H9 (cell line): ENCODE measurements around the gene ENDOV. TPM values are rescaled to one million over a fixed set of nuclear protein-coding genes. Genes with fewer than 3 reads are reported as not detected.

ENCODE experiments used
- DNase-seq: peaks from one replicate; pipeline ENCODE4 v3.0.0-alpha.2; 2017
- H2AFZ ChIP-seq: one replicate; pipeline ENCODE4 v1.6.1; 2013; ENCODE audit warnings: mild to moderate bottlenecking, low read length, control low read depth, moderate library complexity
- H2AK5ac ChIP-seq: 2 replicates; pipeline ENCODE4 v1.6.1; 2013; ENCODE audit warnings: low read length, control low read depth, mixed read lengths; ENCODE audit not compliant: insufficient read length
- H2BK120ac ChIP-seq: one replicate; pipeline ENCODE4 v1.6.1; 2013; ENCODE audit warnings: low read depth, mild to moderate bottlenecking, low read length, control low read depth, inconsistent platforms; ENCODE audit not compliant: poor library complexity, severe bottlenecking
- H2BK12ac ChIP-seq: 2 replicates; pipeline ENCODE4 v1.6.1; 2013; ENCODE audit warnings: low read length, control low read depth, mixed read lengths, low read depth; ENCODE audit not compliant: insufficient read length
- H2BK15ac ChIP-seq: 2 replicates; pipeline ENCODE4 v1.6.1; 2013; ENCODE audit warnings: low read depth, low read length, control low read depth
- H2BK20ac ChIP-seq: one replicate; pipeline ENCODE4 v1.6.1; 2013; ENCODE audit warnings: low read depth, mild to moderate bottlenecking, low read length, control low read depth, inconsistent platforms; ENCODE audit not compliant: poor library complexity, severe bottlenecking
- H2BK5ac ChIP-seq: 2 replicates; pipeline ENCODE4 v1.6.1; 2013; ENCODE audit warnings: low read length, control low read depth, mixed read lengths; ENCODE audit not compliant: insufficient read length
- H3K14ac ChIP-seq: 2 replicates; pipeline ENCODE4 v1.6.1; 2013; ENCODE audit warnings: low read length, control low read depth; ENCODE audit not compliant: insufficient read depth
- H3K18ac ChIP-seq: 2 replicates; pipeline ENCODE4 v1.6.1; 2013; ENCODE audit warnings: low read depth, mild to moderate bottlenecking, mixed read lengths, low read length, control low read depth; ENCODE audit not compliant: insufficient read length
- H3K23ac ChIP-seq: 2 replicates; pipeline ENCODE4 v1.6.1; 2013; ENCODE audit warnings: low read length, control low read depth, mixed read lengths, low read depth; ENCODE audit not compliant: insufficient read length
- H3K23me2 ChIP-seq: 2 replicates; pipeline ENCODE4 v1.6.1; 2013; ENCODE audit warnings: low read depth, mild to moderate bottlenecking, mixed read lengths, low read length, control low read depth; ENCODE audit not compliant: insufficient read length, poor library complexity, severe bottlenecking
- H3K27ac ChIP-seq: 2 replicates; pipeline ENCODE4 v1.5.1; 2013; ENCODE audit warnings: low read length, control low read depth, mixed read lengths, low read depth; ENCODE audit not compliant: insufficient read length
- H3K27me3 ChIP-seq: 2 replicates; pipeline ENCODE4 v1.6.1; 2013; ENCODE audit warnings: low read length, control low read depth, inconsistent platforms; ENCODE audit not compliant: insufficient read depth
- H3K4ac ChIP-seq: 2 replicates; pipeline ENCODE4 v1.6.1; 2013; ENCODE audit warnings: low read depth, mild to moderate bottlenecking, control low read depth, inconsistent platforms, low read length, moderate library complexity
- H3K4me1 ChIP-seq: 2 replicates; pipeline ENCODE4 v1.6.1; 2013; ENCODE audit warnings: low read length, control low read depth, inconsistent platforms; ENCODE audit not compliant: insufficient read depth
- H3K4me2 ChIP-seq: 2 replicates; pipeline ENCODE4 v1.6.1; 2013; ENCODE audit warnings: low read length, control low read depth, mixed read lengths; ENCODE audit not compliant: insufficient read length, insufficient read depth
- H3K56ac ChIP-seq: 2 replicates; pipeline ENCODE4 v1.6.1; 2013; ENCODE audit warnings: low read depth, mild to moderate bottlenecking, mixed read lengths, low read length, control low read depth; ENCODE audit not compliant: insufficient read length
- H3K79me1 ChIP-seq: 2 replicates; pipeline ENCODE4 v1.6.1; 2013; ENCODE audit warnings: low read depth, mild to moderate bottlenecking, moderate library complexity, low read length, control low read depth, inconsistent platforms; ENCODE audit not compliant: insufficient read depth, poor library complexity, severe bottlenecking
- H3K79me2 ChIP-seq: 2 replicates; pipeline ENCODE4 v1.6.1; 2013; ENCODE audit warnings: low read length, control low read depth, inconsistent platforms; ENCODE audit not compliant: insufficient read depth
- H3K9ac ChIP-seq: 2 replicates; pipeline ENCODE4 v1.6.1; 2013; ENCODE audit warnings: low read length, control low read depth, mixed read lengths; ENCODE audit not compliant: insufficient read length; ENCODE audit errors: extremely low read depth
- H3K9me3 ChIP-seq: one replicate; pipeline ENCODE4 v1.6.1; 2013; ENCODE audit warnings: low read depth, low read length, inconsistent platforms; ENCODE audit not compliant: control insufficient read depth
- H3T11ph ChIP-seq: one replicate; pipeline ENCODE4 v1.6.1; 2013; ENCODE audit warnings: mild to moderate bottlenecking, low read length, control low read depth, inconsistent platforms
- H4K20me1 ChIP-seq: one replicate; pipeline ENCODE4 v1.6.1; 2013; ENCODE audit not compliant: control insufficient read depth, insufficient read length, insufficient read depth
- H4K5ac ChIP-seq: 2 replicates; pipeline ENCODE4 v1.6.1; 2013; ENCODE audit warnings: low read depth, mild to moderate bottlenecking, mixed read lengths, low read length, control low read depth; ENCODE audit not compliant: insufficient read length
- H4K8ac ChIP-seq: replicated peaks from 2 replicates; pipeline ENCODE4 v1.6.1; 2013; ENCODE audit warnings: low read length, control low read depth, mixed read lengths, low read depth; ENCODE audit not compliant: insufficient read length
- H4K91ac ChIP-seq: 2 replicates; pipeline ENCODE4 v1.6.1; 2013; ENCODE audit warnings: low read depth, mild to moderate bottlenecking, moderate library complexity, mixed read lengths, low read length, control low read depth; ENCODE audit not compliant: insufficient read length
- H3K27ac Mint-ChIP-seq, 3 experiments: 2 replicates in 2 of 3; 3 replicates in 1 of 3; pipeline ENCODE4 v1.8.0; 2020 to 2021; ENCODE audit warnings: mixed read lengths in 3 of 3, mild to moderate bottlenecking in 1 of 3, moderate library complexity in 1 of 3
- H3K27me3 Mint-ChIP-seq: 2 replicates; pipeline ENCODE4 v1.8.0; 2021; ENCODE audit warnings: low read depth, mild to moderate bottlenecking, moderate library complexity, mixed read lengths
- H3K36me3 Mint-ChIP-seq, 3 experiments: 2 replicates in 2 of 3; 3 replicates in 1 of 3; pipeline ENCODE4 v1.8.0; 2020 to 2021; ENCODE audit warnings: low read depth in 3 of 3, mixed read lengths in 3 of 3; ENCODE audit not compliant: insufficient read depth in 1 of 3
- H3K4me1 Mint-ChIP-seq, 2 experiments: 2 replicates each; pipeline ENCODE4 v1.8.0; 2020; ENCODE audit warnings: mixed read lengths in 2 of 2
- H3K4me3 Mint-ChIP-seq, 2 experiments: 2 replicates in 1 of 2; 3 replicates in 1 of 2; pipeline ENCODE4 v1.8.0; 2020 to 2021; ENCODE audit warnings: mild to moderate bottlenecking in 2 of 2, mixed read lengths in 2 of 2, moderate library complexity in 1 of 2
- H3K9me3 Mint-ChIP-seq, 2 experiments: 2 replicates in 1 of 2; 3 replicates in 1 of 2; pipeline ENCODE4 v1.8.0; 2020; ENCODE audit warnings: mild to moderate bottlenecking in 2 of 2, mixed read lengths in 2 of 2, moderate library complexity in 1 of 2
- WGBS: extraction: QIAGEN DNeasy Blood & Tissue Kit; methylation state at CpG from one replicate; pipeline ENCODE4 v1.1.7; 2013; ENCODE audit warnings: missing lambda C conversion rate, low lambda C conversion rate, mixed read lengths; ENCODE audit not compliant: insufficient read length; ENCODE audit errors: extremely low coverage; 5-methylcytosine and 5-hydroxymethylcytosine counted together
- total RNA-seq: library from RNA; stranded (reverse); gene quantifications from 2 replicates; pipeline ENCODE4 v1.2.1, GENCODE V29; 2021
- TF ChIP-seq, protein P1 (sequence below): fragments of 200-600 bp; sonication (generic); conservative IDR thresholded peaks from 3 replicates; pipeline ENCODE4 v1.8.0; 2021; ENCODE audit warnings: antibody characterized with exemption, mild to moderate bottlenecking

ENDOV gene
- total RNA-seq, 1 experiment from 2014 or later, result 17.1 TPM

GRCh38 chr17:80419255-80419654 is 4.3 kb downstream of the ENDOV start:
- no peaks in the 10 kb centered on the region for H3K9me3 ChIP-seq
- Mint-ChIP-seq H3K4me1 (peaks cover 5 to 14% of the 10 kb centered on the region in 2 experiments), H3K9me3 (no peaks in the 10 kb centered on the region; a peak in 1 of 5 replicates), H3K4me3 (no peak overlapping the region), H3K36me3 (peaks cover 2 to 12% (median 12%) of the 10 kb centered on the region in 3 experiments; a peak in 3 of 7 replicates), H3K27ac (no peak overlapping the region), H3K27me3 (peaks cover 4% of the 10 kb centered on the region)
- H2BK12ac ChIP-seq, result no peak overlapping the region
- WGBS, result no CpG with 5 or more reads among the region's 11 CpGs
- no peak overlapping the region for H2BK15ac ChIP-seq
- H2BK5ac ChIP-seq, result no peak overlapping the region
- no peak overlapping the region for H2BK20ac ChIP-seq
- no peak overlapping the region for H3T11ph ChIP-seq
- H3K27ac ChIP-seq, result no peak overlapping the region
- no peak overlapping the region for H4K5ac ChIP-seq
- H2AK5ac ChIP-seq, result no peak overlapping the region
- H3K9ac ChIP-seq, result no peak overlapping the region
- H3K56ac ChIP-seq, result no peak overlapping the region
- H3K23me2 ChIP-seq, result peaks cover 9% of the 10 kb centered on the region
- H2AFZ ChIP-seq, result no peak overlapping the region
- no peak overlapping the region for H3K23ac ChIP-seq
- no peak overlapping the region for H4K8ac ChIP-seq
- H4K20me1 ChIP-seq, result no peaks in the 10 kb centered on the region
- H4K91ac ChIP-seq, result no peak overlapping the region
- H2BK120ac ChIP-seq, result no peak overlapping the region
- H3K79me1 ChIP-seq, result no peaks in the 10 kb centered on the region
- H3K27me3 ChIP-seq, result no peaks in the 10 kb centered on the region; the same call in 1 of the 2 replicates
- H3K4ac ChIP-seq, result no peak overlapping the region
- H3K79me2 ChIP-seq, result no peaks in the 10 kb centered on the region
- H3K14ac ChIP-seq, result no peak overlapping the region
- H3K18ac ChIP-seq, result no peak overlapping the region
- TF ChIP-seq, protein P1, sequence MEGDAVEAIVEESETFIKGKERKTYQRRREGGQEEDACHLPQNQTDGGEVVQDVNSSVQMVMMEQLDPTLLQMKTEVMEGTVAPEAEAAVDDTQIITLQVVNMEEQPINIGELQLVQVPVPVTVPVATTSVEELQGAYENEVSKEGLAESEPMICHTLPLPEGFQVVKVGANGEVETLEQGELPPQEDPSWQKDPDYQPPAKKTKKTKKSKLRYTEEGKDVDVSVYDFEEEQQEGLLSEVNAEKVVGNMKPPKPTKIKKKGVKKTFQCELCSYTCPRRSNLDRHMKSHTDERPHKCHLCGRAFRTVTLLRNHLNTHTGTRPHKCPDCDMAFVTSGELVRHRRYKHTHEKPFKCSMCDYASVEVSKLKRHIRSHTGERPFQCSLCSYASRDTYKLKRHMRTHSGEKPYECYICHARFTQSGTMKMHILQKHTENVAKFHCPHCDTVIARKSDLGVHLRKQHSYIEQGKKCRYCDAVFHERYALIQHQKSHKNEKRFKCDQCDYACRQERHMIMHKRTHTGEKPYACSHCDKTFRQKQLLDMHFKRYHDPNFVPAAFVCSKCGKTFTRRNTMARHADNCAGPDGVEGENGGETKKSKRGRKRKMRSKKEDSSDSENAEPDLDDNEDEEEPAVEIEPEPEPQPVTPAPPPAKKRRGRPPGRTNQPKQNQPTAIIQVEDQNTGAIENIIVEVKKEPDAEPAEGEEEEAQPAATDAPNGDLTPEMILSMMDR, result no peak
- H3K4me2 ChIP-seq, result no peak overlapping the region
- no peaks in the 10 kb centered on the region; the same call in 1 of the 2 replicates for H3K4me1 ChIP-seq
- DNase-seq, result no peak
